GM21737 (cell line): ENCODE results near the gene SLC41A1.
"Not testable (repeated sequence)": the region's sequence is repeated elsewhere in the genome, so short reads cannot be mapped to it uniquely, and the experiment has no call there.

Source experiments
- ATAC-seq: cut with Tn5 transposase; IDR thresholded peaks from one replicate; pipeline ENCODE4 v1.9.1; 2021; ENCODE audit warnings: mild to moderate bottlenecking, moderate library complexity; ENCODE audit not compliant: unreplicated experiment

SLC41A1 gene

GRCh38 chr1:205812878-205813754, at the start of gene SLC41A1:
Gene SLC41A1, minus strand, starts transcription at chr1:205813198. Its CDS starts 2,757 bp downstream, at chr1:205810441.
- ATAC-seq, result peak; percentile 85

DNA sequence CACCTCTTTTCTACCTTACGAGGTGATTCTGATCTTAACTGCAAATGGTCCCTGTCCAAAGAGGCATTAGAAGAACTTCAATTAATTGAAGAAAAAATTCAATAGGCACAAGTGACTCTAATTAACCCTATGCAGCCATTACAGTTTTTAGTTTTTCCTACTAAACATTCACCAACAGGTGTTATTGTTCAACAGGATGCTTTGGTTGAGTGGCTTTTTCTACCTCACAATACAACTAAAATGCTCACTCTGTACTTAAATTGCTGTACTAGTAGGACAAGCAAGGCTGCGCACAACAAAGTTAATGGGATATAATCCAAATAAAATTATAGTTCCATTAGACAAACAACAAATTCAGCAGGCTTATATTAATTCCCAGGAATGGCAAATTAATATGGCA, 48.5 kb upstream of the SLC41A1 start:
- no peak for ATAC-seq

GRCh38 chr1:205858141-205858961, 45.4 kb upstream of the SLC41A1 start:
- no peak for ATAC-seq

DNA sequence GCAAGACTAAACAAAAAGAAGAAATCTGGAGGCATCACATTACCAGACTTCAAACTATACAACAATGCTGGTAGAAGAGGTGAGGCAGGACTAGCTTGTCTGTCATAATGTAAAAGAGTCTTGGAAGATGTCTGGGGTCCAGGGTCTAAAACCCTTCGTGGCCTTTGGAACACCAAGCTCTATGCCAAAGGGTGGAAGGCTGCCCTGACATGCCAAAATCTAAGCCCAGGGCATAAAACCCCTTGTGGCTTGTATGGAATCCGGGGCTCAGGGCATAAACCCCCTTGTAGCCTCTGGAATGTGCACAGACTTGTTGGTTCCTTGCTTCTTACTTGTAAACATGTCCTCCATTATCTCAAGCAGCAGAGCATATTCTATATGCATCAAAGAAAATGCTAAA, 44.5 kb upstream of the SLC41A1 start:
- ATAC-seq, result not testable (repeated sequence)

GRCh38 chr1:205856433-205856832, 43.4 kb upstream of the SLC41A1 start:
- ATAC-seq, result no peak

DNA sequence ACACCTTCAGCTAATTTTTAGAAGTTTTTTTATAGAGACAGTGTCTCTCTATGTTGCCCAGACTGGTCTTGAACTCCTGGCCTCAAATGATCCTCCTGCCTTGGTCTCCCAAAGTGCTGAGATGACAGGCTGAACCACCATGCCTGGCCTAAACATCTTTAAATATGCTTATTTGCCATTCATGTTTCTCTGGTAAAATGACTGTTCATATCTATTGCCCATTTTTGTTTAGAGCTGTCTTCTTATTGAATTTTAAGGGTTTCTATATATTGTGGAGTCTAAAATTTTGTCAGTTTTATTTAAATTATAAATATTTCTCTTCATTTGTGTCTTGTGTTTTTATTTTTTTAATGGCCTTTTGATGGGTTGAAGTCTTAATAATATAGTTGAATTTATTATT, 40.0 kb upstream of the SLC41A1 start:
- ATAC-seq, result no peak

DNA sequence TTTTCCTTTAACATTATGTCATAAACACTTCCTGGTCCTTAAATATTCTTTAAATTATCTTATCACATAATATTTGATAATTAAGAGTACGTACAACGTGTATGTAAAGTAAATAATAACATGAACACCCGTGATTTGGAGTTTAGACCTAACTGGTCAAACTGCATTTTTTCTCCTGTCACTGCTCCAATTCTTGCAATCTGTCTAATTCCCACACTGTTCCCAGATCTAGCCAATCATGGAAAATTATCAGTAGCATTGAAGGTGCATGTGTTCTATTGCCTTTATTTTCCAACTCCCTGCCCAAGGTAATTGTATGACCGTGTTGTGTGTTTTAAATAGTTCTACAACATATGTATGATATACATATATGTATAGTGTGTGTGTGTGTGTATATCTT, 39.0 kb upstream of the SLC41A1 start:
- no peak for ATAC-seq

GRCh38 chr1:205849619-205850355, 36.8 kb upstream of the SLC41A1 start, which contains the start of gene PM20D1:
Gene PM20D1, minus strand, starts transcription at chr1:205850132. Its CDS starts 60 bp downstream, at chr1:205850072.
- no peak for ATAC-seq

DNA sequence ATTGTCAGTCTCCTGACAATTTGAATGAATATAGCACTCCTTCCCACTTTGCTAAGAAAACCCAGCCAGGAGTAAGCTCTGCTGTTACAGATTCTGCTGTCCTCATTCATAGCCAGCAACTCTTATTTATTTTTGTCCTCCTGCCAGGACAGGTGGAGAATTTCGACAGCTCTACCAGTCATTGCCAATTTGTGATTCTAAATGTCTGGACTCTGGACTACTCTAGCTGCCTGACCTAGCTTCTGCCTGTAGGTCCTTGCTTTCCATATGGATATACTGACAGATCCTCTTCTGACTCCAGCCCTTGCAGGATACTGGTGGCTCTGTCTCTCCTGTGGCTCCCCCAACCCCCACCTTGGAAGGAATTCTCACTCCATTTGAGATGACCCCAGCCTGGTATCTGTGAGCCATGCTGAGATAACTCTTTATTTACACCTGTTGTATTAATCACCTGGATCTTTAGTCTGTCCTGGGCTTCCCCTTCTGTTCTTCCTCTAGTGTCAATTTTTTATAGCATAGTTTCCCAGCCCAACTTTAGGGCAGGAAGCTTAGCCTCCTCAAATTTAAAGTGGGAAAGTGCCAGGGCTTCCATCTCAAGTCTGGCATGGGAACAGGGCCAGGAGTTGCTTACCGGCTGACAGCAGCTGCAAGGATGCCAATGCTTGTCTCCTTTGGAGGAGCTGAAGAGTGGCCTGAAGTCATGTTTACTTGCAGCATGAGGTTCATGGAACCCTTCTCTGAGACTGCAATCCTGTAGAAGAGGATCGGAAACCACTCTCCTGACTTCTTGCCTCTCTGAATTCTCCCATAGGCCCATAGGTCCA, 30.2 kb upstream of the SLC41A1 start:
- no peak for ATAC-seq

GRCh38 chr1:205842229-205842628, 29.2 kb upstream of the SLC41A1 start:
- ATAC-seq, result no peak

GRCh38 chr1:205840146-205840923, 27.3 kb upstream of the SLC41A1 start:
- no peak for ATAC-seq

DNA sequence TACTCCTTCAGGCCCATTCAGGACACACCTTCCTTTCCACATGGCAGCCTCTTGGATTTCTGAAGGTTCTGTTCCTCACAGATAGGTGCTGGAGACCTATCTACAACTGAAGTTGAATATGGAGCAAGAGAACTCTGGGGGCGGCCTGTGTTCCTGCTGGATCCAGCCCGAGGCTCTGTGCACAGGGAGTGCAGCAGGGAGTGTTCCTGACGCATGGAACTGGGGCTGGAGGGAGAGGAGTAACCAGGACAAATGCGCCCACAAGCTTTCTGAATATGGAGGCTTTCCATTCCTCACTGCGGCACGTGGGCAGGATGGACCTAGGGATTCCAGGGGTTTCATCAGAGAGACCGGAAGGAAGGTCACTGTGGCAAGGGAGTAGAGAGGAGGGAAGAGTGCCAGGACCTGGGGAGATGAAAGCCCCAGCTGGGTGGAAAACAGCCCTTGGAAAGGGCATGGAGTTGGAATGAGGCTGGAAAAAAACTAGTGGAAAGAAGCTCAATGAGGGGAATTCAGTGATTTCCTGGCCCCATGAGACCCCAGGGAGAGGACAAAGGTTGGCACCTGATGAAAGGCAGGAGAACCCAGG, 24.5 kb upstream of the SLC41A1 start:
- ATAC-seq, result no peak

- no peak for ATAC-seq
Measured at GRCh38 chr1:205834751-205835150, 21.8 kb upstream of the SLC41A1 start.

GRCh38 chr1:205832326-205832751, 19.3 kb upstream of the SLC41A1 start:
- no peak for ATAC-seq

- no peak for ATAC-seq
Measured at GRCh38 chr1:205827623-205828022, 14.6 kb upstream of the SLC41A1 start.

DNA sequence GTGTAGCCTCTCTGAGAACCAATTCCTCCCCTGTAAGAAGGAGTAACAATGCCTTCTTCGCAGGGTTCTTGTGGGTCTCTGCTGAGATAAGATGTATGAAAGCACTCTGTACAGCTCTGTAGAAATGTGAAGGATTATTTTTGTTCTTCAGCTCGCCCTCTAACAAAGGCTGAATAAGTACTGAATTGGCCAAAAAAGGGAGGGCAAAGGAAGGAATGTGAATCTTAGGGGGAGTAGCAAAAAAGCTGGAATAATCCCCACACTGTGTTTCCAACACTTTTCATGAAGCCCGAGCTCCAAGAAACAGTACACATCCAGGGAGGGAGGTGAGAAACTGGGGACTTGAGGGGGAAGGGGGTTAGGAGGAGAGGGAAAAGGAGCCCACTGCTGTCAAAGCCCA, 14.0 kb upstream of the SLC41A1 start:
- ATAC-seq, result no peak

DNA sequence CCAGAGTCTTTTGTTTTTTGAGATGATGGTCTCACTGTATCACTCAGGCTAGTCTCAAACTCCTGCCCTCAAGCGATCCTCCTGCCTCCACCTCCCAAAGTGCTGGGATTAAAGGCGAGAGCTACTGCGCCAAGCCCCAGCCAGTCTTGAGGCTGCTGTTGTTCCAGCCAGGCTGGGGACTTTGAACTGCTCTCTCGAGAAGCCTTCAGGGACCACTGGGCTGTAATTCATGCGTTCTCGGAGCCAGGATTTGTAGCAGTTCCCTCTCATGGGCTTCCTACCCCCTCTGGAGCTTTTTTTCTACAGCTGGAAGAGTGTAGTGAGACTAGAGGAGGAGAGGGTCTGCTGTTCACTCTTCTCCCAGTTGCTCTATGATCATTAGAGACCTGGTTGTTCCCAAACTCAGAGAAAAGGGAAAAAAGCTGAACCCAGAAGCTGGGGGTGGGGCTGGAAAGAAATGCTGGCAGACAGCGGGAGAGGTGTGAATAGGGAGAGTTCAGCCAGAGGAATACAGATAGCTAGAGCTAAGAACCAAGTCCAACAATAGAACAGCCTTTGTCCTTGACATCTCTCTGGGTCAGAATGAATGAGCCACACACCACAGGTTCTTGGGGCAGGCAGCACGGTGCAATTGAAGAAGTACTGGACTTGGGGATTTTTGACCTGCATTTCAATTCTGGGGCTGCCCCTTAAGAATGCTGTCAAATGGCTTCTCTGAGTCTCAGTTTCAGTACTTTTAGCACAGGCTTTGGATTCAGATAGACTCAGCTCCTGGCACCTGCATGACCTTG, 13.2 kb upstream of the SLC41A1 start:
- ATAC-seq, result no peak

DNA sequence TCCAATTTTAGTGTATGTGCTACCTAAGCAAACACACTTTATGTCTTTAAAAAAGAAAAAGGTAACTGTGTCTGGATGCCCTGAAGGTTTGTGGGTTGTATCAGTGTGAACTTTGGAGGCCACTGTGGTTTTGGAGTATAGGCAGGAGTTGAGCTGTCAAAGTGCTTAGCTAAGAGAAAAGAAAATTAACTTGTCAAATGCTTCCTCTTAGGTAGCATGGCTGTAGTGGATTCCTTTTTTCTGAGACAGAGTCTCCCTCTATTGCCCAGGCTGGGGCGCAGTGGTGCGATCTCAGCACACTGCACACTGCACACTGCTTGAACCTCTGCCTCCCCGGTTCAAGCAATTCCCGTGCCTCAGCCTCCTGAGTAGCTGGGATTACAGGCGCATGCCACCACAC, 11.2 kb upstream of the SLC41A1 start:
- no peak for ATAC-seq
